Midbrain (tissue), 1 donor: Measurements from ENCODE around the gene OR4E2.
"Not testable (repeated sequence)": the region's sequence is repeated elsewhere in the genome, so short reads cannot be mapped to it uniquely, and the experiment has no call there.

Experiments used
- DNase-seq: peaks from one replicate; lab custom pipeline; 2025; lab: John Stamatoyannopoulos, UW

OR4E2 gene

GRCh38 chr14:21653331-21653885 lies at the start of gene OR4E2:
Gene OR4E2 (plus strand): TSS chr14:21653835. CDS start chr14:21665083, 11,248 bp downstream.
- DNase-seq = no peak

GRCh38 chr14:21612324-21612723 lies 41.3 kb upstream of the OR4E2 start:
- DNase-seq = no peak

GRCh38 chr14:21614240-21614639 lies 39.4 kb upstream of the OR4E2 start:
- DNase-seq = no peak

GRCh38 chr14:21617614-21618013 lies 36.0 kb upstream of the OR4E2 start:
- no peak for DNase-seq

- DNase-seq = no peak
Measured at GRCh38 chr14:21626491-21627230, 27.0 kb upstream of the OR4E2 start.

- not testable (repeated sequence) for DNase-seq
Measured at GRCh38 chr14:21630503-21630902, 23.1 kb upstream of the OR4E2 start.

- DNase-seq = no peak
Measured at GRCh38 chr14:21631084-21631483, 22.6 kb upstream of the OR4E2 start.

GRCh38 chr14:21634840-21635239 lies 18.8 kb upstream of the OR4E2 start, which contains the start of gene OR10G2:
Gene OR10G2 (minus strand): TSS chr14:21634940. CDS start chr14:21634842, 98 bp downstream.
- DNase-seq = no peak

GRCh38 chr14:21642683-21643082 lies 11.0 kb upstream of the OR4E2 start:
- DNase-seq = no peak

- no peak for DNase-seq
Measured at GRCh38 chr14:21643407-21643806, 10.2 kb upstream of the OR4E2 start.

- no peak for DNase-seq
Measured at GRCh38 chr14:21647380-21647779, 6.3 kb upstream of the OR4E2 start.

GRCh38 chr14:21652209-21652808 lies 1.3 kb upstream of the OR4E2 start:
- no peak for DNase-seq

GRCh38 chr14:21654215-21654614 lies 580 bp downstream of the OR4E2 start:
- no peak for DNase-seq

- no peak for DNase-seq
Measured at GRCh38 chr14:21656980-21657379, 3.3 kb downstream of the OR4E2 start.

GRCh38 chr14:21668377-21668776 lies 14.7 kb downstream of the OR4E2 start:
- no peak for DNase-seq

- no peak for DNase-seq
Measured at GRCh38 chr14:21669284-21669683, 15.6 kb downstream of the OR4E2 start.

GRCh38 chr14:21671371-21671770 lies 17.7 kb downstream of the OR4E2 start:
- no peak for DNase-seq

- no peak for DNase-seq
Measured at GRCh38 chr14:21672116-21672515, 18.5 kb downstream of the OR4E2 start.

GRCh38 chr14:21673718-21674117 lies 20.1 kb downstream of the OR4E2 start, which contains the start of gene OR4E1:
Gene OR4E1 (minus strand): TSS chr14:21673818. CDS start chr14:21670935, 2,883 bp downstream.
- no peak for DNase-seq

- no peak for DNase-seq
Measured at GRCh38 chr14:21675566-21675965, 21.9 kb downstream of the OR4E2 start.

- no peak for DNase-seq
Measured at GRCh38 chr14:21680072-21680471, 26.4 kb downstream of the OR4E2 start.

- DNase-seq = no peak
Measured at GRCh38 chr14:21686468-21686867, 32.8 kb downstream of the OR4E2 start.

GRCh38 chr14:21694425-21694824 lies 40.8 kb downstream of the OR4E2 start:
- no peak for DNase-seq
